KMS-11 (cell line): Measurements from ENCODE around the gene TAX1BP3.

Experiments used
- H2AFZ ChIP-seq: fragments of 200-600 bp; sonication (generic); 2 replicates; pipeline ENCODE4 v1.6.1; 2016; ENCODE audit warnings: antibody characterized with exemption, mixed run types, low read depth
- H3K27ac ChIP-seq: fragments of 200-600 bp; sonication (generic); 2 replicates; pipeline ENCODE4 v1.6.1; 2016; ENCODE audit warnings: mild to moderate bottlenecking, mixed run types
- H3K27me3 ChIP-seq: fragments of 200-600 bp; sonication (generic); 2 replicates; pipeline ENCODE4 v1.6.1; 2017; ENCODE audit warnings: mild to moderate bottlenecking, low read depth, mixed run types, moderate library complexity; ENCODE audit not compliant: insufficient read depth
- H3K36me3 ChIP-seq: fragments of 200-600 bp; sonication (generic); 2 replicates; pipeline ENCODE4 v1.6.1; 2017; ENCODE audit warnings: mild to moderate bottlenecking, mixed run types; ENCODE audit not compliant: insufficient read depth
- H3K4me1 ChIP-seq: fragments of 200-600 bp; sonication (generic); 2 replicates; pipeline ENCODE4 v1.6.1; 2016; ENCODE audit warnings: mild to moderate bottlenecking, low read depth, mixed run types; ENCODE audit not compliant: poor library complexity, severe bottlenecking
- H3K4me2 ChIP-seq: fragments of 200-600 bp; sonication (generic); 2 replicates; pipeline ENCODE4 v1.7.0; 2016; ENCODE audit warnings: mild to moderate bottlenecking, mixed run types
- H3K4me3 ChIP-seq: fragments of 200-600 bp; sonication (generic); IDR thresholded peaks from 2 replicates; pipeline ENCODE4 v1.6.1; 2017; ENCODE audit warnings: low read depth, low read length, mixed read lengths; ENCODE audit not compliant: insufficient read depth
- H3K79me2 ChIP-seq: fragments of 200-600 bp; sonication (generic); 2 replicates; pipeline ENCODE4 v1.6.1; 2016; ENCODE audit warnings: low read depth, mixed run types; ENCODE audit not compliant: insufficient read depth
- H3K9ac ChIP-seq: fragments of 200-600 bp; sonication (generic); 2 replicates; pipeline ENCODE4 v1.6.1; 2016; ENCODE audit warnings: mild to moderate bottlenecking, mixed run types
- H4K20me1 ChIP-seq: fragments of 200-600 bp; sonication (generic); 2 replicates; pipeline ENCODE4 v1.6.1; 2016; ENCODE audit warnings: mild to moderate bottlenecking, mixed run types; ENCODE audit not compliant: insufficient read depth
- CTCF ChIP-seq: fragments of 200-600 bp; sonication (generic); conservative IDR thresholded peaks from 2 replicates; pipeline ENCODE4 v1.6.1; 2017; ENCODE audit warnings: low read depth, mild to moderate bottlenecking, antibody characterized with exemption, low read length, moderate library complexity, mixed read lengths

TAX1BP3 gene

DNA sequence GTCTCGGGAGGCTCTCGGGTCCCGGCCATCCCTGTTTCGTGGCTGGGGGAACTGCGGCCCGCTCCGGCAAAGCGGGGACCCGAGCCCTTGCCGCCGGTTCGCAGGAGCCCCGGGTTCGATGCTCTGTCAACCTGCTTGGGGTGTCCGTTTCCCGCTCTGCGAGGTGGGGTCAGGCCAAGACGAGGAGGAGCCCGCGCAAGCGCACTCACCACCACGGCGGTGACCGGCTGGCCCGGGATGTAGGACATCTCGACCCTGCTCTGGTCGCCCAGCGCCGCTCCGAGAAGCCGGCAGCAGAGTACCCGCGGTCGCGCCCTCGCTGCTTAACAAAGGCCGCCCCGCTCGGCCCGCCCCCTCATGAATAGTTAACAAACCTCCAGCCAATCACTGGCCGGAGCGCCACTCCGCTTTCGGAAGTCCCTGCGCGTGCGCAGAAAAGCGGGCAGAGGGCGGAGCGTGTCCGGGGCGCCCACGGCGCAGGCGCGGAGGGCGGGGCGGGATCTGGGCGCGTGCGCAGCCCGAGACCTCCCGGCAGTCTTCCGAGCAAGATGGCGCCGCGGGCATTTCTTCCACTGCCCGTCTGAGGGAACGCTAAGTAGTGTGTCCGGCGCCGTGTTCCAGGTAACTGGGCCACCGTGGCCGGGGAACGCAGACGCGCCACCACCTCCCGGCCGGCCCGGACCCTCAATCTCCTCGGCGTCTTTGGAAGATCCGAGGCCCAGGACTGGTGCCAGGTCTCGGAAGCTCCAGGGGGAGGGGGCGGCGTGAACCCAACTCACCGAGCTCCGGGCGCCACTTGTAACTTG lies at the start of gene TAX1BP3, which contains the start of gene EMC6:
TSS of gene TAX1BP3 (minus strand) at position 300 of the 806 bp plus-strand sequence. CDS start at position 248, 52 bp downstream.
TSS of gene EMC6 (plus strand) at position 534 of the 806 bp plus-strand sequence. CDS start 335 bp downstream, outside the sequence.
- H3K79me2 ChIP-seq: peaks cover 21% of the 10 kb centered on the region
- no peak within 1 kb of the TSS for H3K4me3 ChIP-seq
- no peaks in the 10 kb centered on the region for H3K36me3 ChIP-seq
- peak within 1 kb of the TSS; percentile 57; the same call in 1 of the 2 replicates for H2AFZ ChIP-seq
- peak within 1 kb of the TSS; percentile 76 for H3K4me2 ChIP-seq
- peaks cover 11% of the 10 kb centered on the region for H3K4me1 ChIP-seq
- H4K20me1 ChIP-seq: no peaks in the 10 kb centered on the region
- H3K9ac ChIP-seq: peak within 1 kb of the TSS; percentile 58; the same call in 1 of the 2 replicates
- peak within 1 kb of the TSS; percentile 43; the same call in 1 of the 2 replicates for H3K27ac ChIP-seq
- no peaks in the 10 kb centered on the region for H3K27me3 ChIP-seq
- no peak for TF ChIP-seq CTCF

DNA sequence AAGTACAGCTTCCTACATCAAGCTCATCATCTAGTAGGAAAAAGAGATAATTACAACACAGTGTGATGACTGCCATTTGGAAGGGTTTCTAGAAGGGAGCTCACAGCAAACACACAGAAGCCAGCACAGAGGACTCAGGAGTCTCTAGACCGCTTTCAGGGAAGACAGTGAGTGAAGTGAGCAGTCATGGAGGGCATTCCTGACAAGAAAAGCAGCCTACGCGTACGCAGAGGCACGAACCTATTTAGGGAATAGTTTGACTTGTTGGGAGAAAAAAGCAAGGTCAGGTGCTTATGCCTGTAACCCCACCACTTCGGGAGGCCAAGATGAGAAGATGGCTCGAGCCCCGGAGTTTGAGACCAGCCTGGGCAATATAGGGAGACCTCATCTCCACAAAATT lies 46.9 kb upstream of the TAX1BP3 start:
- no peaks in the 10 kb centered on the region for H3K79me2 ChIP-seq
- no peak overlapping the region for H3K9ac ChIP-seq
- H4K20me1 ChIP-seq: no peaks in the 10 kb centered on the region
- no peaks in the 10 kb centered on the region for H3K27me3 ChIP-seq
- no peak overlapping the region for H3K27ac ChIP-seq
- H3K4me2 ChIP-seq: no peak overlapping the region
- no peaks in the 10 kb centered on the region for H3K36me3 ChIP-seq
- no peak overlapping the region for H2AFZ ChIP-seq
- no peak for TF ChIP-seq CTCF
- H3K4me3 ChIP-seq: no peak overlapping the region
- peaks cover 26% of the 10 kb centered on the region for H3K4me1 ChIP-seq

DNA sequence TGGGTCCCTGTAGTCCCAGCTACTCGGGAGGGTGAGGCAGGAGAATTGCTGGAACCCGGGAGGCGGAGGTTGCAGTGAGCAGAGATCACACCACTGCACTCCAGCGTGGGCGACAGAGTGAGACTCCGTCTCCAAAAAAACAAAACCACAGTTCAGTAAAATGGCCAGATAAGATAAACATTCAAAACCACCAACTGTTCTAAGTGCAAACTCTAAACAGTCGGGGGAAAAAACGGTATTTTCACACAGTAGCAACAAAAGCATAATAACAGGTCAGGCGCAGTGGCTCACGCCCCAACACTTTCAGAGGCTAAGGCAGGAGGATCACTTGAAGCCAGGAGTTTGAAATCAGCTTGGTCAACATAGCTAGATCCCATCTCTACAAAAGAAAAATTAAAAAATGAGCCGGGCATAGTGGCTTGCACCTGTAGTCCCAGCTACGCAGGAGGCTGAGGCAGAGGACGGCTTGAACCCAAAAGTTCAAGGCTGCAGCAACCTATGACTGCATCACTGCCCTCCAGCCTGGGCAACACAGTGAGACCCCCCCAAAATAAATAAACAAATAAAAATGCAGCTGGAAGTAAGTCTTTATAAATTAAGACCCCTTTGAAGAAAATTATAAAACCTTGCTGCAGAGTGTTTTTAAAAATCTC lies 44.6 kb upstream of the TAX1BP3 start:
- Histone ChIP-seq H4K20me1 (no peaks in the 10 kb centered on the region), H3K36me3 (no peaks in the 10 kb centered on the region), H3K4me1 (peaks cover 48% of the 10 kb centered on the region), H3K9ac (no peak overlapping the region), H3K4me2 (no peak overlapping the region), H3K27me3 (no peaks in the 10 kb centered on the region), H3K79me2 (no peaks in the 10 kb centered on the region), H3K4me3 (no peak overlapping the region), H2AFZ (no peak overlapping the region), H3K27ac (no peak overlapping the region)
- TF ChIP-seq CTCF: no peak

- Histone ChIP-seq H3K4me1 (peaks cover 48% of the 10 kb centered on the region), H3K27me3 (no peaks in the 10 kb centered on the region), H3K79me2 (no peaks in the 10 kb centered on the region), H3K9ac (peak overlapping the region; percentile 53; the same call in 1 of the 2 replicates), H3K27ac (peak overlapping the region; percentile 94), H2AFZ (peak overlapping the region; percentile 57), H3K36me3 (no peaks in the 10 kb centered on the region), H3K4me2 (peak overlapping the region; percentile 62), H3K4me3 (no peak overlapping the region), H4K20me1 (no peaks in the 10 kb centered on the region)
- TF ChIP-seq CTCF: no peak
Observed at GRCh38 chr17:3710951-3711383, 42.6 kb upstream of the TAX1BP3 start.
